Bronchial epithelial cell (primary cell): Measurements from ENCODE around the gene LRFN3. TPM values are rescaled to one million over a fixed set of nuclear protein-coding genes. Genes with fewer than 3 reads are reported as not detected.

Experiments
- DNase-seq: peaks from one replicate; pipeline ENCODE4 v3.0.0-alpha.2; 2010; ENCODE audit warnings: low read depth
- FAIRE-seq: peaks from 2 replicates; lab custom pipeline; 2011; peaks lifted over from hg19 to GRCh38; lab: Jason Lieb, UNC
- H3K27me3 ChIP-seq: 2 replicates; pipeline ENCODE4 v1.5.1; 2011; ENCODE audit warnings: low read length; ENCODE audit not compliant: control insufficient read depth, insufficient read depth
- H3K36me3 ChIP-seq: 2 replicates; pipeline ENCODE4 v1.5.1; 2011; ENCODE audit warnings: low read length; ENCODE audit not compliant: control insufficient read depth, insufficient read depth
- H3K4me3 ChIP-seq: 2 replicates; pipeline ENCODE4 v1.5.1; 2011; ENCODE audit warnings: mild to moderate bottlenecking, low read depth, low read length, control low read depth
- CTCF ChIP-seq: IDR thresholded peaks from 2 replicates; pipeline ENCODE4 v1.5.1; 2011; ENCODE audit warnings: mild to moderate bottlenecking, moderate library complexity, low read length, control low read depth, inconsistent platforms; ENCODE audit not compliant: insufficient read depth, severe bottlenecking
- total RNA-seq: library from RNA; depleted of rRNA; stranded (reverse); fragments of >200 nt; gene quantifications from 2 replicates; pipeline ENCODE4 v1.2.1, GENCODE V29; 2014

Gene LRFN3
- total RNA-seq, 1 donor from 2014 or later = 0.79 TPM

GRCh38 chr19:35966771-35967170 lies 30.6 kb downstream of the LRFN3 start:
- DNase-seq (no peak), FAIRE-seq (no peak)
- no peak overlapping the region for H3K4me3 ChIP-seq
- no peak for TF ChIP-seq CTCF
- H3K27me3 ChIP-seq = no peaks in the 10 kb centered on the region
- no peaks in the 10 kb centered on the region for H3K36me3 ChIP-seq

DNA sequence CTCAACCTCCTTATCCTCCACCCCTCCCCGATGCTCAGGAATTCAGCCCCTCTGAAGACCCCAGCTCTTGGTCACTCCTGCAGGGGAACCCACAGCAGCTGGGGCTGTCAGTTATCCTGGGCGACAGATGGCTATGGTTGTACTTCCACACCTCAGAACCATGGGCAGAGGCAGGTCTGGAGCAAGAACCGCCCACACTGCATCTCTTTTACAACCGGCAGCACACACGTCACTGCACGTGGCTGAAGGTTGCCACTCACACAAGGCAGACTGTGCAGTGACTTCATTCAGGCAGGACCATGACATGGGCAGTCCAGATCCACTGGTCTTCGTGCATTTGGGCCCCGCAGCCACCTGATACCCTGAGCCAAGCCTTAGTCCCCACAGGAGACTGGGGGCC lies 37.3 kb downstream of the LRFN3 start:
- no peak for FAIRE-seq
- TF ChIP-seq CTCF = no peak
- Histone ChIP-seq H3K4me3 (no peak overlapping the region), H3K27me3 (no peaks in the 10 kb centered on the region), H3K36me3 (no peaks in the 10 kb centered on the region)
- DNase-seq = no peak

DNA sequence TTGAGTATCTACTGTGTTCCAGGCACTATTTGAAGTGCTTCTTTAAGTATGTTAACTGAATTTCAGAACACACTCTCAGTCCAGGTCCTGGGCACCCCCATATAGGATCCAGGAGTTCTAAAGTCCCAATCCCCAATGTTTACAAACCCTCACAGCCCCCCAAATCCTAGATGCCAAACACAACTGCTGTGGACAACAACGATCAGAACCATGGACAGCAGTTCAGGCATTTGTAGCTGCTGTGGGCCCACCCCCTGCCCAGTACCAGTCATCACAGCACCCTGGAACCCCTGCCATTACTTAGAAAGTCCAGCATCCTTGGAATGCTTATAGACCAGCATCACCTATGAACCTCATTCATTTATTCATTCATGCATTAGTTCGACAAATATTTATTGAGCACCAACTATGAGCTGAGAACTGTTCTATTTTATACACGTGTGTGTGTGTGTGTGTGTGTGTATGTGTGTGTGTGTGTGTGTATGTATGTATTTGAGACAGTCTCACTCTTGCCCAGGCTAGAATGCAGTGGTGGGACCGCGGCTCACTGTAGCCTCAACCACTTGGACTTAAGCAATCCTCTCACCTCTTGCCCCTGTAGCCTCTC lies 39.5 kb downstream of the LRFN3 start:
- FAIRE-seq (peak; percentile 7), DNase-seq (no peak)
- TF ChIP-seq CTCF = no peak
- Histone ChIP-seq H3K27me3 (no peaks in the 10 kb centered on the region), H3K36me3 (no peaks in the 10 kb centered on the region), H3K4me3 (no peak overlapping the region)

DNA sequence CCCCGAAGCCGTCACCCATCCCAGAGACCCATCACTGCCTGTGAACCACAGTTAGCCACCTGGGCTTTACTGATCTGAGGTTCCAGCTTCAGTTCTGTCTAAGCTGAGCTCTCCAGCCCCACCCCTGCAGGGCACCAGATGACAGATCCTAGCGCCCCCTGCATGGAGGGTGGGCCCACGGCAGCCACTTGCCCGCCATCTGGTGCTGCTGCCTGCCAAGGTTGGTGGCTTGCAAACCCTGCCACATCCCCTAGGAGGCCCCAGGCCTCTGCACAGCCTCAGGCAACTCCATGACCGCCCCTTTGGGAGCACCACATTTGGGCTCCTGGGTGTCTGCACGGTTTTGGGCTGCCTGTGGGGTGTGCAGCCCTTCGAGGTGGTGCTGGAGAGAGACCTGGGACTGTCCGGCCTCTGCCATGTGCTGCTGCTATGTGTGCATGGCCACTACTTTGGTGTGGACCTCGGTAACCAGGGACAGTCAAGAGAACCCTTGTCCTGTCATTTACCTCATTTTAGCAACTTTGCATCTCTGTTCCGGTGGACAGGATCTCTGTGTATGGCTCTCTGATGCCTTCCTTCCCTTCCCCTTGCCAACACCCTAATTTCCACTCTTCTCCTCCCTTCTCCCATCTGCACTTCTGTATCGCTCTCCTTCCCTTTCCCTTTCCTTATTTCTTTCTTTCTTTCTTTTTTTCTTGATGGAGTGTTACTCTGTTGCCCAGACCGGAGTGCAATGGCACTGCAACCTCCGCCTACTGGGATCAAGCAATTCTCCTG lies 41.5 kb downstream of the LRFN3 start:
- DNase-seq (no peak), FAIRE-seq (no peak)
- H3K27me3 ChIP-seq = no peaks in the 10 kb centered on the region
- TF ChIP-seq CTCF = no peak
- H3K4me3 ChIP-seq = no peak overlapping the region
- H3K36me3 ChIP-seq = no peaks in the 10 kb centered on the region

DNA sequence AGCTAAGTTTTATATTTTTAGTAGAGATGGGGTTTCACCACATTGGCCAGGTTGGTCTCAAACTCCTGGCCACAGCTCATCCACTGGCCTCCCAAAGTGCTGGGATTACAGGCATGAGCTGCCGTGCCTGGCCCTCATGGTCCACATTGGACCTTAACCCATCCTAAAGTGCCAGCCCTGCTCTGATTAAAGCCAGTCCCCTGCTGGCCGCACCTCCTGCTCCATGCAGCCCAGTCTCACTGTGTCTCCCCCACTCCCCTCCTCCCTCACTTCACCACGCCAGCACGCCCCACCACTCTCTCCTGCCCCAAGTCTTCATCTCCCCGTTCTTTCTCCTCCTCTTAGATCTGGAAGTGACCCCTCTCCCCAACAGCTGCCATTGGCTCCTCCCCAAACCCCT lies 42.1 kb downstream of the LRFN3 start:
- Histone ChIP-seq H3K36me3 (no peaks in the 10 kb centered on the region), H3K4me3 (no peak overlapping the region), H3K27me3 (no peaks in the 10 kb centered on the region)
- TF ChIP-seq CTCF = no peak
- DNase-seq (no peak), FAIRE-seq (no peak)
